Measurements from ENCODE around the gene TRIM31.

Gene TRIM31, protein sequence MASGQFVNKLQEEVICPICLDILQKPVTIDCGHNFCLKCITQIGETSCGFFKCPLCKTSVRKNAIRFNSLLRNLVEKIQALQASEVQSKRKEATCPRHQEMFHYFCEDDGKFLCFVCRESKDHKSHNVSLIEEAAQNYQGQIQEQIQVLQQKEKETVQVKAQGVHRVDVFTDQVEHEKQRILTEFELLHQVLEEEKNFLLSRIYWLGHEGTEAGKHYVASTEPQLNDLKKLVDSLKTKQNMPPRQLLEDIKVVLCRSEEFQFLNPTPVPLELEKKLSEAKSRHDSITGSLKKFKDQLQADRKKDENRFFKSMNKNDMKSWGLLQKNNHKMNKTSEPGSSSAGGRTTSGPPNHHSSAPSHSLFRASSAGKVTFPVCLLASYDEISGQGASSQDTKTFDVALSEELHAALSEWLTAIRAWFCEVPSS

GRCh38 chr6:30113003-30113759 lies at the start of gene TRIM31:
TSS of gene TRIM31 (minus strand) at chr6:30113090. CDS start at chr6:30112805, 285 bp downstream.
- DNase-seq = no peak

- DNase-seq = no peak
Observed at GRCh38 chr6:30162265-30163089, 49.6 kb upstream of the TRIM31 start.

DNA sequence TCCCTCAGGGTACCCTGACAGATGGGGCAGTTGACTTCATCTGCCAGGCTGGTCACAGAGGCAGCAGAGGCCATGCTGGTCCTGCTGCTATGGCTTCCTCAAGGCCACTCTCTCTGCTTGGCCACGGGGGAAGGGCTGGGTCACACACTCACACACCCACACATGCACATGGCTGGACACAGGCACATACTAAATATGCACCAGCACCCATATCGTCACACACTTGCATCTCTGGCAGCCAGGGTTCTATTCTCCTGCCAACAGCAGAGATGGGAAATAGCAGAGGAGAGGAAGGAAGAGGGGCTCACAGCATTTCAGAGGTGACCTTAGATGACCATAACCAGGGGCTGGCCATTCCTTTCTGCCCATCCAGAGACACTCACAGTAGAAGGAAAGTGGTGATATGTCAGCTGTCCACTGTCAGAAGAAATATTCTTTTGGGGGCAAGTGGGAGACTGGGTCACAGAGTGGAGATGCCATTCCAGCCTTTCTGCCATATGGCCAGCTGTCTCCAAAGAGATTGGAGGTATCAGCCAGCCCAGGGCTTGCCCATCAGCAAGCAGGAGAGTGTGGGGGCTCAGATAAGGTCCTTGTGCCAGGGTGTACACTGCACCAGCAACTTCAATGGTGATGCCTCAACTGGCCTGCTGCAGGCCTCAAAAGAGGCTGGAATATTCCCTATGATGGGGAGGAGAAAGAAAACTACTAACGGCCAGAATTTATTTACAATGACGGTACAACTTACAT lies 48.1 kb upstream of the TRIM31 start, which contains the start of gene TRIM10:
TSS of gene TRIM10 (minus strand) at position 427 of the 747 bp plus-strand sequence. CDS start at position 74, 353 bp downstream.
- DNase-seq = no peak

DNA sequence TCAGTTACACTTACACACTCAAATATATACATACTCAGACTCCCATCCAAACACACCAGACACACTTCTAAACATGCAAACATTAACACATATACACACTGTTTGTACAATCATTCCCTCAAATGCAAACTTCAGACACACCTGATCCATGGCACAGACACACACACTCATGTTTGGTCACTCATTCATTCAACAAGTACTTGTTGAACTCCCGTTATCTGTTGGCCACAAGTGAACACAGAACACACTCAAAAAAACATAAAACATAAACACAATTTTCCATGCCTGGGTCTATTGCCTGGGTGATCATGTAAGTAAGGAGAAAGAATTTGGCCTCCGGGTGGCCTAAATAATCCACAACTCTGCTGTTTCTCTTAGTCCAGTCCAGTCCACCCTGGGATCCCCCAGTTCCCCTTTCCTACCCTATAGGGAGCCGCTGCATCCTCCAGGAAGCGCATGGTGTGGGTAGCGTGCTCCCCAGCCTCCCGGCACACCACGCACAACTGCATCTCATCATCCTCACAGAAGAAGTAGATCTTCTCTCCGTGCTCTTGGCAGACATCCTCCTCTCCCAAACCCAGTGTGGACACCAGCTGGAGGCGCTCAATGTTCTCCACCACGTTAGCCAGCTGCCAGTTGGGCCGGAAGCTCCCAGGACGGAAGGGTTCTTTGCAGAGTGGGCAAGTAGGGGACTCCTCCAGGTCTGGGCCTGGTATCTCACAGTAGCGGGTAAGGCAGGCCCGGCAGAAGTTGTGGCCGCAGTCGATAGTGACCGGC lies 47.3 kb upstream of the TRIM31 start:
- no peak for DNase-seq

- DNase-seq = no peak
Observed at GRCh38 chr6:30158475-30159040, 45.7 kb upstream of the TRIM31 start.

DNA sequence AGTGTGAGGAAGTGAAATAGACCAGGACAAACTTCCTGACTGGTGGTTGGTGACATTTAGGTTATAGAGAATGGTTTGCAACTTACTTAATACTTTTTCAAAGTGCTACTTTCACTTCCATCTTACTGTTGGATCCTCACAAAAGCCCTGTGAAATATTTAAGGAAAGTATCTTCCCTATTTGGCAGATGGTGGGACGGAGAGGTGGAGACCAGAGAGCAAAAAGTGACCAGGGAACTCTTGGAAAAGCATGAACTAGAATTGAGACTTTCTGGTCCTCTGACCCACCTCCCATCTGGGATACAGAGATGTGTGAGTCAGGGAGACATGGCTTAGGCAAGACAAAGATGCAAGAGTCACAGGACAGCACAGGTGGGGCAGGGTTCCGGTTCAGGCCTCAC lies 45.1 kb upstream of the TRIM31 start:
- DNase-seq = no peak

DNA sequence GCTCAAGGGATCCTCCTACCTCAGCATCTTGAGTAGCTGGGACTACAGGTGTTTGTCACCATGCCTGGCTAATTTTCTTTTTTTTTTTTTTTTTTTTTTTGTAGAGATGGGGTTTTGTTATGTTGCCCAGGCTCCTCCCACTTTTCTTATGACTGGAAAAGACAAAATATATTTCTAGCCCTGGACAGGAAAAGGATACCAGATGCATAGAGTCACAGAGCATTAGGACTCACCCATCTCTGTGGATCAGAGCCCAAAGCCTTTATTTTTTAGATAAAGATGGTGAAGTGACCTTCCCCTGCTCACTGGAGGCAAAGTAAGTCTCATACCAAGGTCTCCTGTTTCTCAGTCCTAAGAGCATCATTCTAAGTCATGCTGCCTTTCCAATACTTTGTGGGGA lies 44.7 kb upstream of the TRIM31 start:
- DNase-seq = no peak

DNA sequence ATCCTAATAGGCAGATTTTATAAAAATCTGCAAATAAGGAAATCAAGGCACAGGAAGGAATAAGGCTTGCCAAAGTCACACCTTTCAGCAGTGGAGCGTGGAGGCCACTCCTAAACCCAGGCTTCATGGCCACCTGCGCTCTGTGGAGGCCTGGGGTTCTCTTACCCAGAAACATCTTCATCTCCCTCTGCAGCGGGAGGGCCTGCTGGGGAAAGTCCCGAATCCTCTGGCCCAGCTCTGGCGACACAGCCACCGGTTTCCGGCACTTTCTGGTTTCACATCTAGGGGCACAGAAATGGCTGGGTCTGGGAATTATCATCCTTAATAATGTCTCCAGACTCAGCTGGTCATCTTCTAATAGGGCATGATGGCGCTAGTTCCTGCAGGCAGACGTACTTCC lies 43.9 kb upstream of the TRIM31 start:
- no peak for DNase-seq

DNA sequence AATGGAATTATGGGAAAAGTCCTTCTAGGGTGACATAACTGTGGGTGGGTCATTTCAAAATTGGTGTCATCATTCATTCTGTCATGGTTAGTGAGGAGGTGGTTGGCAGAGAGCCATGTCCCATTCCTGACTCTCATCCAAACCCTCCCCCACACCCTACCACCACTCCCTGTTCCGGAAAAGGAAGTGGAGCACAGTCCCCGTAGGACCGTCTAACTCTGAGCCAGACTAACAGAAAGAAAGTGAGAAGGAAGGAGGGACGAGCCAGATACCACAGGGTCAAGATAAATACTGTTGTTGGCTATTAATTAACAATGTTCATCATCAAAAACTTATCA lies 43.3 kb upstream of the TRIM31 start:
- DNase-seq = no peak

- no peak for DNase-seq
Observed at GRCh38 chr6:30155520-30156261, 42.8 kb upstream of the TRIM31 start.

DNA sequence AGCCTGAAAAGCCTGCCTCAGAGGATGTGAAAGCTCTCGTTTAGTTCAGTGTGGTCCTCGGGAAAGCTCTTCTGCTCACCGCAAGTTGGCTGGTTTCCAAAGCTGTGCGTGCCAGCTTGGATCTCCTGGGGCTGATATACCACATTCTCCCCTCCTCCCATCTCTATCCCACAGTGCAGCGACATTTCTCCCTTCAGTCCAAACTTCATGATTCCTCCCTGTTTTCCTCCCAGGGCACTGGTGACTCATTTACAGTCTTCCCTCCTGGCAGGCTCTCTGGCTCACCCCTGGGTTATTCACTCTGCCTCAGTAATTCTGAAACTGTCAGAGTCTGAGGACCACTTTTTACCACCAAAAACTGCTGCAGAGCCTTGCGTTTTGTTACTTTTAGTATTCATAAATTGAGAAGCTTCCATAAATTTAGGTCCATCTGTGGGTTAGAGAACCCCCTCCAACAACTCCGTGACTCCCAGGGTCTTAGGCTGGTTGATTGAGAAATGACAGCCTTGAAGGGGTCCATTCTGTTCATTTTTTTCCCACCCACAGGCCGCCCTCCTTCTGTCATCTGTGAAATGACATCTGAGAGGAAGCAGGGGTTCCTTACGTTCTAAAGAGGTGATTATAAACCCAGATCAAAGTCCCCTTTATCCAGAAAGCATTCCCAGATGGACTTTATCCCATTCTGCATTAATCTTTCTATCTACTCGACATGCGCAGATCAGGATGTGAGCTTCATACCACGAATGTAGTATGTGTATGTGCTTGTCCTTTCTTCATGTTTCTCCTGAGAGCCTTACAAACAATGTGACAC lies 42.0 kb upstream of the TRIM31 start:
- no peak for DNase-seq

GRCh38 chr6:30154061-30154460 lies 41.2 kb upstream of the TRIM31 start:
- no peak for DNase-seq

- DNase-seq = no peak
Observed at GRCh38 chr6:30152910-30153610, 40.2 kb upstream of the TRIM31 start.

- DNase-seq = no peak
Observed at GRCh38 chr6:30152016-30152673, 39.3 kb upstream of the TRIM31 start.

DNA sequence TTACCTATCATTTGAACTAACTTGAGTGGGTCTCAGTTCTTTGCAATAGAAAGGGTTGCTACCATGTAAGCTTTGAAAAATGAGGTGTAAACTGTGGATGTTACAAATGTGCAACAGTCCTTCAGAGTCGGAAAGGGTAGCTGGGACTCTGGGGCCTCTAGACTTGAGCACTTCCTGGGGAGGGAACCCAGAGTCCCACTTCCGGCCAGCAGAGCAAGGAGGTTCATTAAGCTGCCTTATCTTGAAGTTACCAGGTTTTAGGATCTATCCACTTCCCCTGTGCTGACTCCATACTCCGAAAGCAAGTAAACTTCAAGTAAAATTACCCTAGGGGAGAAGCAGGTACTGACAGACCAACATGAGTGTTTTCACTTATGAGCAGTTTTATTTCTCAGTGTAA lies 38.7 kb upstream of the TRIM31 start:
- no peak for DNase-seq

DNA sequence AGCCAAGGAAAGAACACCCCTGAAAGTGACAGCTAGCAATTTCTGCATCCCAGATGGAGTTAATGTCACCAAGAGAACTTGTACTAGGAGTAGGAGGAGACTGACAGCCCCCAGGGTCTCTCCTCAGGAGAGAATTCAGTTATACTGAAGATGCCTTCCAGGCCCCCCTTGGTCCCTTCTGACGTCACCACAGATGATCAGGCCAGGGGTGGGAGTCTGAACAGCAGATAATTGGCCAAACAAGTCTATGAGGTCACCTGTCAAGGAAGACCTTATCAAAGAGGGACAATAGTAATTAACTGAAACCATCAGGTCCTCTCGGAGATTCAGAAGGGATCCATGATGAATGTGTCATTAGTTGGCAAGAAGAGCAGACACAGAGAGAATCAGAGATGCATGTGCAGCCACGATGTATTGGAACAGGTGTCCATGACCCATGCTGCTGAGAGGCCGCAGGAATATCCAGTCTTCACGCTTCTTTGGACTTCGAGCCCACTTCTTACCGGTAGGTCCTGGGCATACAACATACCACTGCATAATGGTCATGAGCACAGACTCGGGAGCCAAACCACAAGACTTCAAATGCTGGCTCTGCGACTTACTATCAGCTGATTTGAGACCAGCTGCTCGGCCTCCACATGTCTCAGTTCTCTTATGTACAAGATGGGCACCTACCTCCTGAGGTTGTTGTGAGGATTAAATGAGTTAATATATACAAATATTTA lies 37.9 kb upstream of the TRIM31 start:
- DNase-seq = no peak

- no peak for DNase-seq
Observed at GRCh38 chr6:30149858-30150550, 37.1 kb upstream of the TRIM31 start.

Measured in NCI-H146 (cell line).